NCI-H2081 treated with DMSO at 0.1 percent for 48 hours (cell line): ENCODE data around the gene AKR7A3.
"Not testable (repeated sequence)": the region's sequence is repeated elsewhere in the genome, so short reads cannot be mapped to it uniquely, and the experiment has no call there.

ENCODE experiments used
- DNase-seq: peaks from one replicate; lab custom pipeline; 2025; lab: John Stamatoyannopoulos, UW

Gene AKR7A3

GRCh38 chr1:19287436-19288185, 959 bp downstream of the AKR7A3 start:
- no peak for DNase-seq

- not testable (repeated sequence) for DNase-seq
Measured at GRCh38 chr1:19285807-19286206, 2.8 kb downstream of the AKR7A3 start.

- not testable (repeated sequence) for DNase-seq
Measured at GRCh38 chr1:19285366-19285765, 3.2 kb downstream of the AKR7A3 start.

- DNase-seq: no peak
Measured at GRCh38 chr1:19284881-19285280, 3.7 kb downstream of the AKR7A3 start.

GRCh38 chr1:19283891-19284290, 4.7 kb downstream of the AKR7A3 start:
- DNase-seq: no peak

- no peak for DNase-seq
Measured at GRCh38 chr1:19274636-19275035, 13.9 kb downstream of the AKR7A3 start.

GRCh38 chr1:19273844-19274531, 14.6 kb downstream of the AKR7A3 start:
- not testable (repeated sequence) for DNase-seq

GRCh38 chr1:19273106-19273843, 15.3 kb downstream of the AKR7A3 start:
- DNase-seq: no peak

- DNase-seq: no peak
Measured at GRCh38 chr1:19272064-19272463, 16.5 kb downstream of the AKR7A3 start.

- not testable (repeated sequence) for DNase-seq
Measured at GRCh38 chr1:19270343-19270730, 18.2 kb downstream of the AKR7A3 start.

GRCh38 chr1:19269427-19270342, 18.9 kb downstream of the AKR7A3 start:
- DNase-seq: not testable (repeated sequence)

- no peak for DNase-seq
Measured at GRCh38 chr1:19268445-19268844, 20.1 kb downstream of the AKR7A3 start.

- DNase-seq: no peak
Measured at GRCh38 chr1:19262744-19263143, 25.8 kb downstream of the AKR7A3 start.

GRCh38 chr1:19262047-19262446, 26.5 kb downstream of the AKR7A3 start:
- no peak for DNase-seq

- DNase-seq: no peak
Measured at GRCh38 chr1:19260211-19261138, 28.1 kb downstream of the AKR7A3 start.

GRCh38 chr1:19258353-19258752, 30.2 kb downstream of the AKR7A3 start:
- no peak for DNase-seq

- no peak for DNase-seq
Measured at GRCh38 chr1:19257178-19257914, 31.2 kb downstream of the AKR7A3 start.

- not testable (repeated sequence) for DNase-seq
Measured at GRCh38 chr1:19256301-19256700, 32.3 kb downstream of the AKR7A3 start.

GRCh38 chr1:19255288-19255687, 33.3 kb downstream of the AKR7A3 start:
- no peak for DNase-seq

GRCh38 chr1:19254416-19254815, 34.2 kb downstream of the AKR7A3 start:
- DNase-seq: no peak
